Endodermal cell (in vitro differentiated cells): ENCODE data around the gene SERPINC1. TPM values are rescaled to one million over a fixed set of nuclear protein-coding genes. Genes with fewer than 3 reads are reported as not detected.

Experiments
- DNase-seq: peaks from one replicate; pipeline ENCODE4 v3.0.0-alpha.2; 2017
- H3K27ac ChIP-seq: 2 replicates; pipeline ENCODE4 v1.5.1; 2013; ENCODE audit warnings: mild to moderate bottlenecking, low read depth, low read length, moderate library complexity
- H3K27me3 ChIP-seq: 2 replicates; pipeline ENCODE4 v1.6.1; 2013; ENCODE audit warnings: mild to moderate bottlenecking, low read length, moderate library complexity; ENCODE audit not compliant: insufficient read depth, control insufficient read depth, poor library complexity, severe bottlenecking
- H3K36me3 ChIP-seq: 2 replicates; pipeline ENCODE4 v1.7.0; 2013; ENCODE audit warnings: mild to moderate bottlenecking, low read length, moderate library complexity; ENCODE audit not compliant: control insufficient read depth, insufficient read depth
- H3K4me1 ChIP-seq: one replicate; pipeline ENCODE4 v1.7.0; 2013; ENCODE audit warnings: low read length; ENCODE audit not compliant: control insufficient read depth, insufficient read depth
- H3K4me3 ChIP-seq: 2 replicates; pipeline ENCODE4 v1.5.1; 2013; ENCODE audit warnings: mild to moderate bottlenecking, low read length, moderate library complexity
- H3K9ac ChIP-seq: 2 replicates; pipeline ENCODE4 v1.6.1; 2013; ENCODE audit warnings: mild to moderate bottlenecking, low read length, moderate library complexity; ENCODE audit not compliant: poor library complexity, severe bottlenecking; ENCODE audit errors: extremely low read depth
- H3K9me3 ChIP-seq: 2 replicates; pipeline ENCODE4 v1.6.1; 2013; ENCODE audit warnings: mild to moderate bottlenecking, low read length, moderate library complexity; ENCODE audit not compliant: control insufficient read depth
- H3K27ac Mint-ChIP-seq: 2 replicates; pipeline ENCODE4 v1.8.0; 2020; ENCODE audit warnings: mixed read lengths
- H3K27me3 Mint-ChIP-seq: 2 replicates; pipeline ENCODE4 v1.8.0; 2021; ENCODE audit warnings: mild to moderate bottlenecking, mixed read lengths; ENCODE audit not compliant: insufficient read depth
- H3K36me3 Mint-ChIP-seq: 2 replicates; pipeline ENCODE4 v1.8.0; 2020; ENCODE audit warnings: low read depth, mixed read lengths
- H3K4me1 Mint-ChIP-seq: 2 replicates; pipeline ENCODE4 v1.8.0; 2020; ENCODE audit warnings: mixed read lengths
- H3K4me3 Mint-ChIP-seq: 2 replicates; pipeline ENCODE4 v1.8.0; 2020; ENCODE audit warnings: mild to moderate bottlenecking, moderate library complexity, mixed read lengths
- H3K9me3 Mint-ChIP-seq: 2 replicates; pipeline ENCODE4 v1.8.0; 2020; ENCODE audit warnings: mild to moderate bottlenecking, mixed read lengths
- CTCF ChIP-seq: fragments of 200-600 bp; sonication (generic); conservative IDR thresholded peaks from 2 replicates; pipeline ENCODE4 v1.5.0; 2021; ENCODE audit warnings: antibody characterized with exemption, mild to moderate bottlenecking
- WGBS, 2 experiments: methylation state at CpG; one replicate each; pipeline versions ENCODE4 v1.1.5 to v1.1.7; 2013; ENCODE audit warnings: missing lambda C conversion rate in 2 of 2, mixed read lengths in 1 of 2; ENCODE audit not compliant: insufficient coverage in 1 of 2, insufficient read length in 1 of 2; 5-methylcytosine and 5-hydroxymethylcytosine counted together
- total RNA-seq, 2 donors: library from RNA; stranded (reverse); fragmentation: NEBNext Ultra II Directional in 1 of 2; extraction: Animal tissue kit (Norgen Biotek cat#: 25700) in 1 of 2; gene quantifications; 2 replicates in 1 of 2; 3 replicates in 1 of 2; pipeline ENCODE4 v1.2.1, GENCODE V29; 2021

The SERPINC1 gene
- total RNA-seq, 2 donors from 2014 or later: not detected

DNA sequence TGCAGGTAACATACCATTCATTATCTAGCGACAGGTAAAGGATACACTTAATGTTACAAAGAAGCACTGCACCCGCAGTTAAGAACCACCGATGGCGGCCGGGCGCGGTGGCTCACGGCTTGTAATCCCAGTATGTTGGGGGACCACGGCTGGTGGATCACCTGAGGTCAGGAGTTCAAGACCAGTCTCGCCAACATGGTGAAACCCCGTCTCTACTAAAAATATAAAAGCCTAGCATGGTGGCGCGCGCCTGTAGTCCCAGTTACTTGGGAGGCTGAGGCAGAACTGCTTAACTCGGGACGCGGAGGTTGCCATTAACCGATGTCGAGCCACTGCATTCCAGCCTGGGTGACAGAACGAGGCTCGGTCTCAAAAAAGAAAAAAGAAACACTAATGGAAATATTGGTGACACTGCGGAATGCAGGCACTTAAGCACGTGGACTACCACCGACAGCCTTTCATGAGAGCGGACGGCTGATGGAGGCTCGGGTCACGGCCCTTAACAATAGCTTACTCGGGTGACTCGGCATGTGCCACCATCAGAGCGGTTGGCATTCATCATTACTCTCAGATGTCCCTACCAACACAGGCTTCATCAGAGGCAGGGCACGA, 49.9 kb downstream of the SERPINC1 start:
- Histone ChIP-seq H3K4me1 (no peaks in the 10 kb centered on the region), H3K9me3 (no peaks in the 10 kb centered on the region), H3K27me3 (no peaks in the 10 kb centered on the region), H3K36me3 (peaks cover 63% of the 10 kb centered on the region), H3K9ac (peak overlapping the region; percentile 100), H3K27ac (peak overlapping the region; percentile 82), H3K4me3 (peak overlapping the region; percentile 99)
- 0 to 2% methylated on average over 13 to 32 of the region's 32 CpGs for WGBS, 2 experiments
- Mint-ChIP-seq H3K27me3 (no peaks in the 10 kb centered on the region), H3K27ac (peak overlapping the region; percentile 99), H3K9me3 (no peaks in the 10 kb centered on the region), H3K4me1 (peaks cover 37% of the 10 kb centered on the region), H3K4me3 (peak overlapping the region; percentile 96), H3K36me3 (peaks cover 67% of the 10 kb centered on the region)
- no peak for DNase-seq
- no peak for TF ChIP-seq CTCF

- no peak for DNase-seq
- Mint-ChIP-seq H3K4me3 (peak overlapping the region; percentile 96), H3K9me3 (no peaks in the 10 kb centered on the region), H3K36me3 (peaks cover 64% of the 10 kb centered on the region), H3K27ac (peak overlapping the region; percentile 99), H3K27me3 (no peaks in the 10 kb centered on the region), H3K4me1 (peaks cover 37% of the 10 kb centered on the region)
- Histone ChIP-seq H3K36me3 (peaks cover 62% of the 10 kb centered on the region), H3K27me3 (no peaks in the 10 kb centered on the region), H3K27ac (peak overlapping the region; percentile 82), H3K4me1 (no peaks in the 10 kb centered on the region), H3K4me3 (peak overlapping the region; percentile 99), H3K9me3 (no peaks in the 10 kb centered on the region), H3K9ac (peak overlapping the region; percentile 100)
- 0% methylated on average over 2 of the region's 2 CpGs for WGBS, 2 experiments
- TF ChIP-seq CTCF: no peak
These were observed 50.6 kb downstream of the SERPINC1 start for GRCh38 chr1:173866413-173867115.

DNA sequence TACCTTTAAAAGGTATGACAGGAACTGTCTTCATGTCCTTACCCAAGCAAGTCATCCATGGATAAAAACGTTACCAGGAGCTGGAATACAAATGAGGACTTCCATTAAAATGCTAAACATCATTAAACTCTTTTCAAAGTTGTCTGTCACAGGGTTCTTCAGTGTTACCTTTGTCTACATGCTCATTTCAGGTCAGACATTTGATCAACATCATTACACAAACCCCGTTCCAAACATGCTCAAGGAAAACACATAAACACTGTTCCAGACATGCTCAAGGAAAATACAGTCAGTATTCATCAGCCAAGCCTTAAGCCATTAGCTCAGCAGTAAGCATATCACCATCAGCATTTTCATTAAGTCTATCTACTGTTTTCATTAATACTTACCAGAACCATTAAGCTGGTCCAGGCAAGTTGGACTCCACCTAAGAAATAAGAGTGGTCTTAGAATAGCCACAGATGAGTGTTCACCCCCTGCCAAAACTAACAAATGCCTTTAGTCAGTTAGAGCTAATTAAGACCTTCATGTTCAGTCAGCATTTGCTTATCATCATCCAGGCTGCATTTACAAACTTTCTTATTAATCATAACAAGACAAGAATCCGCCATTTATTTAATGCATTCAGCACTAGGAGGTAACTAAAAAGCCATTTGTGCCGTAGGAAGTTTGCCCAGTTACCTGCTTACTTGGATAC, 51.5 kb downstream of the SERPINC1 start:
- TF ChIP-seq CTCF: no peak
- DNase-seq: no peak
- Histone ChIP-seq H3K36me3 (peaks cover 57% of the 10 kb centered on the region), H3K4me1 (no peaks in the 10 kb centered on the region), H3K27me3 (no peaks in the 10 kb centered on the region), H3K9ac (peak overlapping the region; percentile 100), H3K27ac (peak overlapping the region; percentile 82), H3K4me3 (peak overlapping the region; percentile 99), H3K9me3 (no peaks in the 10 kb centered on the region)
- no peaks in the 10 kb centered on the region for H3K9me3 Mint-ChIP-seq
- peaks cover 33% of the 10 kb centered on the region for H3K4me1 Mint-ChIP-seq
- WGBS, 2 experiments: 30 to 32% methylated on average over 3 to 4 of the region's 4 CpGs
- H3K4me3 Mint-ChIP-seq: peak overlapping the region; percentile 96
- peak overlapping the region; percentile 99 for H3K27ac Mint-ChIP-seq
- H3K27me3 Mint-ChIP-seq: no peaks in the 10 kb centered on the region
- peaks cover 55% of the 10 kb centered on the region for H3K36me3 Mint-ChIP-seq
